ENCODE data around the gene NMT1. TPM values are rescaled to one million over a fixed set of nuclear protein-coding genes. Genes with fewer than 3 reads are reported as not detected.

The NMT1 gene
- total RNA-seq, 2 donors from 2014 or later, result 122 to 136 TPM

DNA sequence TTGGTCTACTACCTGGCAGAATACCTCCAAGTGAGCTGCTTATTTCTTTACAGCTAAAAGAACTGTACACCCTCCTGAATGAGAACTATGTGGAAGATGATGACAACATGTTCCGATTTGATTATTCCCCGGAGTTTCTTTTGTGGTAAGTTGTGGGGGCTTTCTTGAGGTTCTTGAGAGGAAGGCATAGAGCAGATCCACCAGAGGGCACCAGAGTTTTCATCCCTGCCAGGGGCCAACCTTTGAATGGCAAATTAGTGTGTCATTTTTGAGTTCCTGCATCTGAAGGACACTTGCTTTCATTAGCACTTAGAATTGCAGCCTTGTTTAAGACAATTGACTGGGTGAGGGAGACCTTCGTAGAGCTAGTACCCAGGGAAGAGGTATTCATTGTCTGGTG lies 35.0 kb downstream of the NMT1 start:
- TF ChIP-seq, protein P1, sequence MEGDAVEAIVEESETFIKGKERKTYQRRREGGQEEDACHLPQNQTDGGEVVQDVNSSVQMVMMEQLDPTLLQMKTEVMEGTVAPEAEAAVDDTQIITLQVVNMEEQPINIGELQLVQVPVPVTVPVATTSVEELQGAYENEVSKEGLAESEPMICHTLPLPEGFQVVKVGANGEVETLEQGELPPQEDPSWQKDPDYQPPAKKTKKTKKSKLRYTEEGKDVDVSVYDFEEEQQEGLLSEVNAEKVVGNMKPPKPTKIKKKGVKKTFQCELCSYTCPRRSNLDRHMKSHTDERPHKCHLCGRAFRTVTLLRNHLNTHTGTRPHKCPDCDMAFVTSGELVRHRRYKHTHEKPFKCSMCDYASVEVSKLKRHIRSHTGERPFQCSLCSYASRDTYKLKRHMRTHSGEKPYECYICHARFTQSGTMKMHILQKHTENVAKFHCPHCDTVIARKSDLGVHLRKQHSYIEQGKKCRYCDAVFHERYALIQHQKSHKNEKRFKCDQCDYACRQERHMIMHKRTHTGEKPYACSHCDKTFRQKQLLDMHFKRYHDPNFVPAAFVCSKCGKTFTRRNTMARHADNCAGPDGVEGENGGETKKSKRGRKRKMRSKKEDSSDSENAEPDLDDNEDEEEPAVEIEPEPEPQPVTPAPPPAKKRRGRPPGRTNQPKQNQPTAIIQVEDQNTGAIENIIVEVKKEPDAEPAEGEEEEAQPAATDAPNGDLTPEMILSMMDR (conservative IDR thresholded peaks at IDR 0.05), result peak; percentile 75
- H3K4me3 Mint-ChIP-seq, result no peak overlapping the region
- peak; percentile 78 for DNase-seq
- Histone ChIP-seq H3K36me3 (ENCODE audit: control insufficient read depth, insufficient read depth, low read length) (peaks cover 71% of the 10 kb centered on the region), H3K4me3 (ENCODE audit: low read length) (no peak overlapping the region), H3K9me3 (ENCODE audit: control insufficient read depth, low read length) (no peaks in the 10 kb centered on the region), H3K27me3 (ENCODE audit: control insufficient read depth, insufficient read depth, low read length, poor library complexity, severe bottlenecking) (no peaks in the 10 kb centered on the region), H3K4me1 (ENCODE audit: control insufficient read depth, insufficient read depth, low read length) (no peaks in the 10 kb centered on the region), H3K9ac (ENCODE audit: extremely low read depth, low read length, poor library complexity, severe bottlenecking) (no peak overlapping the region), H3K27ac (ENCODE audit: low read depth, low read length) (no peak overlapping the region)
- WGBS, 2 experiments (ENCODE audit: insufficient coverage in 1 of 2, insufficient read length in 1 of 2), result 87 to 89% methylated on average over 2 to 3 of the region's 3 CpGs
- peak overlapping the region; percentile 79 for H3K27ac Mint-ChIP-seq
- no peaks in the 10 kb centered on the region for H3K27me3 Mint-ChIP-seq (ENCODE audit: insufficient read depth)
- H3K36me3 Mint-ChIP-seq (ENCODE audit: low read depth), result peaks cover 75% of the 10 kb centered on the region
- H3K9me3 Mint-ChIP-seq, result no peaks in the 10 kb centered on the region
- H3K4me1 Mint-ChIP-seq, result no peaks in the 10 kb centered on the region

- no peak overlapping the region for H3K9ac ChIP-seq (ENCODE audit: extremely low read depth, low read length, poor library complexity, severe bottlenecking)
- H3K9me3 Mint-ChIP-seq, result no peaks in the 10 kb centered on the region
- no peak overlapping the region for H3K4me3 Mint-ChIP-seq
- WGBS, 2 experiments (ENCODE audit: insufficient coverage in 1 of 2, insufficient read length in 1 of 2), result 97 to 100% methylated on average over 2 to 10 of the region's 11 CpGs
- H3K27ac ChIP-seq (ENCODE audit: low read depth, low read length), result no peak overlapping the region
- TF ChIP-seq, protein P1 (conservative IDR thresholded peaks at IDR 0.05), result no peak
- DNase-seq, result peak; percentile 39
- H3K4me3 ChIP-seq (ENCODE audit: low read length), result no peak overlapping the region
- H3K27me3 Mint-ChIP-seq (ENCODE audit: insufficient read depth), result no peaks in the 10 kb centered on the region
- no peaks in the 10 kb centered on the region for H3K4me1 Mint-ChIP-seq
- H3K27ac Mint-ChIP-seq, result no peak overlapping the region
- H3K27me3 ChIP-seq (ENCODE audit: control insufficient read depth, insufficient read depth, low read length, poor library complexity, severe bottlenecking), result no peaks in the 10 kb centered on the region
- no peaks in the 10 kb centered on the region for H3K4me1 ChIP-seq (ENCODE audit: control insufficient read depth, insufficient read depth, low read length)
- peaks cover 68% of the 10 kb centered on the region for H3K36me3 ChIP-seq (ENCODE audit: control insufficient read depth, insufficient read depth, low read length)
- H3K36me3 Mint-ChIP-seq (ENCODE audit: low read depth), result peaks cover 74% of the 10 kb centered on the region
- no peaks in the 10 kb centered on the region for H3K9me3 ChIP-seq (ENCODE audit: control insufficient read depth, low read length)
Observed at GRCh38 chr17:45096926-45097325, 35.8 kb downstream of the NMT1 start.

DNA sequence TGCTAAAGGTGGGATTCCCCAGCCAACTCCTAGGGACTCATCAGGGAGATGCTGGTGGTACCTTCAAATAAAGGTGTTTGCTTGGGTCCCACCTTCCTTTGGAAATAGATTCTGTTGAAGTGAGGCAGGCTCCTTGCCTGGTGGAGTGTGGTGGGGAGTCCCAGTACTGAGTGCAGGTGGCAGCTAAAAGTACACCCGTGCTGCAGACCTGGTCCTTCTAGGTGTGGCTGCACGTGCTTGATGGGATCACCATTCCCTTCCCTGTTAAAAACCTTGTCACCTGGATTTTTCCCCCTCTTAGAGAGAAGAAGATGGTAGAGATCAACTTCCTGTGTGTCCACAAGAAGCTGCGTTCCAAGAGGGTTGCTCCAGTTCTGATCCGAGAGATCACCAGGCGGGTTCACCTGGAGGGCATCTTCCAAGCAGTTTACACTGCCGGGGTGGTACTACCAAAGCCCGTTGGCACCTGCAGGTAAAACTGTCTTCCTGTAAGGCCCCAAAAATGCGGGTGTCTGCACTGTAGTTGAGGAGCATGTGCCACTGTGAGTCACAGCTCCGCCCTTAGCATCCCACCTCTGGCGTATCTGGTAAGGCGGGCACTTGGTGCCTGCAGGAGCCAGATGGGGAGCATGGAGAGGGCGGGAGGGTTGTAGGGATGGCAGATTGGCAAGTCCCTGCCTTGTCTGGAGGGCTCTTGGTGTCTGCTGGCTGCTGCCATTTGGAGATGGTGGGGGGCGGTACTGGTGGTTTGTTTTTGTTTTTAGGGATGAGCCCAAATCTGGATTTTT lies 37.2 kb downstream of the NMT1 start:
- peaks cover 76% of the 10 kb centered on the region for H3K36me3 Mint-ChIP-seq (ENCODE audit: low read depth)
- Histone ChIP-seq H3K27me3 (ENCODE audit: control insufficient read depth, insufficient read depth, low read length, poor library complexity, severe bottlenecking) (no peaks in the 10 kb centered on the region), H3K9ac (ENCODE audit: extremely low read depth, low read length, poor library complexity, severe bottlenecking) (no peak overlapping the region), H3K9me3 (ENCODE audit: control insufficient read depth, low read length) (no peaks in the 10 kb centered on the region), H3K27ac (ENCODE audit: low read depth, low read length) (no peak overlapping the region), H3K36me3 (ENCODE audit: control insufficient read depth, insufficient read depth, low read length) (peaks cover 72% of the 10 kb centered on the region), H3K4me3 (ENCODE audit: low read length) (no peak overlapping the region), H3K4me1 (ENCODE audit: control insufficient read depth, insufficient read depth, low read length) (no peaks in the 10 kb centered on the region)
- no peaks in the 10 kb centered on the region for H3K9me3 Mint-ChIP-seq
- no peaks in the 10 kb centered on the region for H3K27me3 Mint-ChIP-seq (ENCODE audit: insufficient read depth)
- 94 to 96% methylated on average over 8 to 13 of the region's 13 CpGs for WGBS, 2 experiments (ENCODE audit: insufficient coverage in 1 of 2, insufficient read length in 1 of 2)
- peak overlapping the region; percentile 82 for H3K27ac Mint-ChIP-seq
- DNase-seq, result peak; percentile 62
- no peak overlapping the region for H3K4me3 Mint-ChIP-seq
- H3K4me1 Mint-ChIP-seq, result no peaks in the 10 kb centered on the region
- TF ChIP-seq, protein P1 (conservative IDR thresholded peaks at IDR 0.05), result no peak
